ENCODE measurements around the gene UBE2Q1. TPM values are rescaled to one million over a fixed set of nuclear protein-coding genes. Genes with fewer than 3 reads are reported as not detected.

Gene UBE2Q1
- total and polyA plus RNA-seq, 10 of the 15 experiments (the other 5 are each of a cell fraction or from before 2014, with no cell fraction given): 3.9 to 82.6 (median 24.1) TPM

- peaks cover 22% of the 10 kb centered on the region; the same call in 1 of the 2 replicates for H4K20me1 ChIP-seq (ENCODE audit: control insufficient read depth, insufficient read depth)
- H3K4me3 ChIP-seq: peak within 1 kb of the TSS; percentile 80
- in situ Hi-C loops (cut with MboI) (no loop called here), intact Hi-C loops (cut with micrococcal nuclease; ENCODE audit: unreplicated experiment) (loop anchor here (2.0 to 5.0 kb wide), 3 partner anchors 15 to 259 kb away; partner anchors contain the start of gene UBE2Q1)
- ATAC-seq: peak; percentile 74
- peaks cover 47% of the 10 kb centered on the region for H3K4me1 ChIP-seq (ENCODE audit: control insufficient read depth, insufficient read depth, low read length)
- DNase-seq (ENCODE audit: low read depth, low spot score): peak; percentile 89
- H3K4me2 ChIP-seq (ENCODE audit: control insufficient read depth, insufficient read depth): peak within 1 kb of the TSS; percentile 88
- under 1% methylated on average over 56 of the region's 59 CpGs for WGBS (ENCODE audit: insufficient coverage, insufficient replicate concordance, low lambda C conversion rate, missing lambda C conversion rate)
- ChIA-PET SMC1A (ENCODE audit: uncharacterized antibody, unreplicated experiment) (interaction anchor here (1.0 to 4.9 kb wide), 6 partner anchors 14 to 48 kb away, joined by 3 to 36 read pairs (median 7); no protein-coding TSS in a partner anchor), POLR2A (interaction anchor here (0.6 to 2.5 kb wide), 9 partner anchors 15 to 419 kb away, joined by 3 to 12 read pairs (median 4); no protein-coding TSS in a partner anchor), CTCF (interaction anchor here (0.9 to 1.0 kb wide), 2 partner anchors 13 to 454 kb away, joined by 3 to 4 read pairs; no protein-coding TSS in a partner anchor), RAD21 (ENCODE audit: unreplicated experiment) (interaction anchor here (0.6 to 3.9 kb wide), 9 partner anchors 9 to 923 kb away, joined by 3 to 23 read pairs (median 3); partner anchors contain the start of gene EFNA4)
- peaks cover 0 to 23% of the 10 kb centered on the region in 2 experiments; a peak in 2 of 4 replicates for H3K36me3 ChIP-seq (ENCODE audit: control insufficient read depth in 2 of 2, insufficient read depth in 2 of 2, low read length in 1 of 2)
- H3K79me2 ChIP-seq (ENCODE audit: control insufficient read depth, insufficient read depth, low read length): peaks cover 93% of the 10 kb centered on the region
- no TSS peak for BruUV-seq (replicated peaks)
- peak within 1 kb of the TSS; percentile 100 for H3K27ac ChIP-seq (ENCODE audit: control insufficient read depth, insufficient read depth)
- H2AFZ ChIP-seq (ENCODE audit: control insufficient read depth, low read depth, low read length): peak within 1 kb of the TSS; percentile 24
- FAIRE-seq: peak; percentile 49
- no peaks in the 10 kb centered on the region for H3K9me3 ChIP-seq (replicated peaks; ENCODE audit: control insufficient read depth, insufficient read depth, low read length)
- H3K9ac ChIP-seq (ENCODE audit: control insufficient read depth, insufficient read depth, low read length): peak within 1 kb of the TSS; percentile 96
- H3K27me3 ChIP-seq (replicated peaks in 1 of 2; ENCODE audit: control insufficient read depth in 2 of 2, insufficient read depth in 2 of 2, low read length in 1 of 2): no peaks in the 10 kb centered on the region
- no peak for TF ChIP-seq KDM1A (IDR thresholded peaks at IDR 0.05; ENCODE audit: borderline replicate concordance)
- TF ChIP-seq POLR2AphosphoS5 (IDR thresholded peaks at IDR 0.05; ENCODE audit: low read length): peak; percentile 75
- no peak for TF ChIP-seq PKNOX1 (IDR thresholded peaks at IDR 0.05)
- TF ChIP-seq IKZF1 (conservative IDR thresholded peaks at IDR 0.05): peak; percentile 85
- TF ChIP-seq FOXK2 (IDR thresholded peaks at IDR 0.05): no peak
- TF ChIP-seq CEBPB (IDR thresholded peaks at IDR 0.05; ENCODE audit: borderline replicate concordance in 1 of 2, low read depth in 2 of 2, low read length in 2 of 2): peak in 1 of 2 experiments; percentile 49; a peak in 1 of 4 replicates
- 0 out of 2 replicates have a peak, but pooled peaks have one; percentile 64 for TF ChIP-seq CBFB (IDR thresholded peaks at IDR 0.05; ENCODE audit: low read depth)
- no peak for TF ChIP-seq ZBTB11 (CRISPR knock-in tag; IDR thresholded peaks at IDR 0.05)
- TF ChIP-seq ESRRA (IDR thresholded peaks at IDR 0.05; ENCODE audit: low read length): no peak
- TF ChIP-seq ETV6 (conservative IDR thresholded peaks at IDR 0.05 in 1 of 2, IDR thresholded peaks at IDR 0.05 in 1 of 2; ENCODE audit: borderline replicate concordance in 1 of 2, low read depth in 1 of 2): peak in 1 of 2 experiments; percentile 43; a peak in 1 of 4 replicates
- no peak for TF ChIP-seq IRF5 (IDR thresholded peaks at IDR 0.05; ENCODE audit: borderline replicate concordance)
- peak; percentile 48; the same call in 1 of the 2 replicates for TF ChIP-seq ZNF24 (IDR thresholded peaks at IDR 0.05)
- TF ChIP-seq ATF2 (IDR thresholded peaks at IDR 0.05; ENCODE audit: low read length): no peak
- peak; percentile 52; the same call in 1 of the 2 replicates for TF ChIP-seq FOXM1 (IDR thresholded peaks at IDR 0.05; ENCODE audit: low read depth, low read length)
- TF ChIP-seq HDAC2 (IDR thresholded peaks at IDR 0.05): no peak
These were observed 49.3 kb upstream of the UBE2Q1 start, which contains the start of gene ADAR for GRCh38 chr1:154607609-154608396. Gene ADAR (minus strand): TSS chr1:154608186. CDS start chr1:154608006, 180 bp downstream.

Data from GM12878 (cell line).